Muscle layer of colon (tissue), 2 donors: ENCODE data around the gene ARHGEF39.

Experiments
- H3K27ac ChIP-seq: one replicate; pipeline ENCODE4 v1.7.0; 2013; ENCODE audit warnings: low read depth, mild to moderate bottlenecking, low read length, moderate library complexity
- H3K27me3 ChIP-seq, 2 donors: one replicate each; pipeline ENCODE4 v1.7.0; 2013; ENCODE audit warnings: low read length in 2 of 2, mild to moderate bottlenecking in 2 of 2; ENCODE audit not compliant: insufficient read depth in 2 of 2, control insufficient read depth in 1 of 2
- H3K36me3 ChIP-seq: one replicate; pipeline ENCODE4 v1.7.0; 2013; ENCODE audit warnings: mild to moderate bottlenecking, low read length; ENCODE audit not compliant: insufficient read depth
- H3K4me1 ChIP-seq: one replicate; pipeline ENCODE4 v1.7.0; 2013; ENCODE audit warnings: mild to moderate bottlenecking, low read length; ENCODE audit not compliant: insufficient read depth
- H3K4me3 ChIP-seq, 2 donors: one replicate each; pipeline ENCODE4 v1.7.0; 2013; ENCODE audit warnings: low read length in 2 of 2, low read depth in 1 of 2, mild to moderate bottlenecking in 1 of 2, moderate library complexity in 1 of 2
- H3K9ac ChIP-seq: one replicate; pipeline ENCODE4 v1.7.0; 2013; ENCODE audit warnings: low read length
- H3K9me3 ChIP-seq: one replicate; pipeline ENCODE4 v1.7.0; 2013; ENCODE audit warnings: mild to moderate bottlenecking, low read length
- donor health status: abdominal sarcoma.
- donor health status: Adenocarcinoma of cecum.

Gene ARHGEF39

DNA sequence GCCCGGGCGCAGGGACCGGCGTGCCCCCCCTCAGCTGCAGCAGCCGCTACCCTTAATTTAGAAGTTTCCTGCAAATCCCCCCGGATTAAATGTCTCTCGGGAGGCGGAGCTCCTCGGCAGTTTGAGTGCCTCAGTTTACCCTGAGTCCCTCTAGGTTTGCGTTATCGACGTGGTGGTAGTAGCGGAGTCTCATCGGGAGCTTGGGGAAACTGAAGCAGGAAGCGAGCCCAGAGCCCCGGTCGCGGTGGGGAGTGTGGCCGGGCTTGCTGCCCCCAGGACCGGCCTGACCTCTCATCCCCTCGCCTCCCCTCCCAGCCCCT lies 25.3 kb upstream of the ARHGEF39 start:
- Histone ChIP-seq H3K9ac (peak overlapping the region; percentile 68), H3K4me1 (peaks cover 18% of the 10 kb centered on the region), H3K27me3 (no peaks in the 10 kb centered on the region), H3K9me3 (no peaks in the 10 kb centered on the region), H3K27ac (peak overlapping the region; percentile 98), H3K36me3 (peaks cover 40% of the 10 kb centered on the region), H3K4me3 (peak overlapping the region; percentile 73 to 99)

DNA sequence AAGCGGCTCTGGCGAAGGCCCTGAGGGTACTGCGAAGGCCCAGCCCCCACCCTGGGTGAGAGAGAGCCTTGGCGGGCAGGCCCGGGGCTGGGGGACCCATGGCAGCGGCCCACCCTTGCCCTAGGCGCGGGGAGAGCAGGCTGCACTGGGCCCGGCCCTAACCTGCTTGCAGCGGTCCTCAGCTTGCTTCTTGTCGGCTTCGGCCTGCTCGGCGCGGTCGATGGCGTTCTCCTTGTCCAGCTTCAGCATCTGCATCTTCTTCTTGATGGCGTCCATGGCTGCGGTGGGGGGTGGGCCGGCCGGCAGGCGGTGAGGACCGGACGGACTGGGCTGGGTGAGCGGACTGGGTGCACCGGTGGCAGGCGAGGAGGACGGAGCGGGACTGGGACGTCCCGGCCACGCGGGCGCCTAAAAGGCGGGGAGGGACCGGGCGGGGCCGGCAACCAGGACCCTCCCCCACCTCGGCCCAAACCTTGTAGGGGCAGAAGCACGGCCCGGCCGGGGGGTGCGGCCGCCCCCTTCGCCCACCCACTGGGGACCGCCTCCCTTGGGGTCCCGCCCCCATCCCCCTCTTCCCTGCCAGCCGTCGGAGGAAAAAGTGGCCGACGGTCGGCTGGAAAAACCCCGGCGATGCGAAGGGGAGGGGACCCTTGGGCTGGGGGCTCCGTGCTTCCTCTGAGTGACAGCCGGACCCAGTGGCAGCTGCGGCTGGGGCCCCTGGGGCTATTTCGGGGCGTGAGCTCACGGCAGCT lies 24.7 kb upstream of the ARHGEF39 start, which contains the start of gene TPM2:
Gene TPM2, minus strand, starts transcription at position 384 of the 752 bp plus-strand sequence. Its CDS starts 108 bp downstream, at position 276.
- H3K27me3 ChIP-seq: no peaks in the 10 kb centered on the region
- H3K9me3 ChIP-seq: no peaks in the 10 kb centered on the region
- peak within 1 kb of the TSS; percentile 98 for H3K27ac ChIP-seq
- peak within 1 kb of the TSS; percentile 75 to 99 for H3K4me3 ChIP-seq
- H3K9ac ChIP-seq: peak within 1 kb of the TSS; percentile 95
- peaks cover 24% of the 10 kb centered on the region for H3K4me1 ChIP-seq
- H3K36me3 ChIP-seq: peaks cover 46% of the 10 kb centered on the region

DNA sequence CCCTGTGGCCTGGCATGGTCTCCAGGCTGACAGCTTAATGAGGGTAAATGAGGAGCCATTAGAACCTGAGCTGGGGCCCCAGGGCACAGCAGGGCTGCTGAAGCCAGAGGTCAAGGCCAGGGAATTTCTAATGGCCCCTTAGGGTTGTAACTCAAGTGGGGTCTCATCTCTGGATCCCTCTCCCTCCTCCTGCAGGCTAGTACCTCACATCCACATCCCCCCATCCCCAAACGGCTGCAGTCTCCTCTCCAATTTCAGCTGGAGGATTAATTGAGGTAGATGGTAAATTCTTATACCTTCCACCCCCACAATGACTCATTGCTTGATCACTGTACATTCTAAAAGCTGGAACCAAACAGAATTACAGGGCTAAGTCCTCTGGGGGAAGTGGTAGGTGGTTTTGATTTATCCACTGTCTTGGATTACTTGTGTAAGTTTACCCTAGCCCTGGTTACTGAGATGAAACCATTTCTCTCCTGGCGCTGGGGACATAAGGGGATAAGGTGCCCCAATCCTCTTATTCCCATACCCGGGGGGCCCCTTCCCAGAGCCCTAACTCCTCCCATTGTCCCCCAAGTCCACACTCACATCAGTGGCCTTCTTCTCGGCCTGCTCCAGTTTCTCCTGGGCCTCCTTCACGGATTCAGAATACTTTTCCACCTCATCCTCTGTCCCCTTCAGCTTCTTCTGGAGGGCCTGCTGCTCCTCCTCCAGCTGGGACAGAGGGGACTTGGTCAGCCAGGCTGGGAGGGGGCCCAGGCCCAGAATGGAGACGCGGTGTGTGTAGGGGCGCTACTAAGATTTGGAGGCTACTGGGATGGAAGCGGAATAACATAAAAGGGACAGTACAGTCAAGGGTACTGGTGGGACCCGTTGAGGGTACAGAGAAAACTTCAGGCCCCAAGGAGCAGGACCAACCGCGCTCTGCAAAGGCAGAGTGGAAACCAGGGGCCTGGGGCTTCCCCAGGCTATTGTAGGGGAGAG lies 23.9 kb upstream of the ARHGEF39 start:
- Histone ChIP-seq H3K4me1 (peaks cover 31% of the 10 kb centered on the region), H3K36me3 (peaks cover 54% of the 10 kb centered on the region), H3K27me3 (no peaks in the 10 kb centered on the region), H3K4me3 (peak overlapping the region; percentile 75 to 99), H3K9ac (peak overlapping the region; percentile 95), H3K9me3 (no peaks in the 10 kb centered on the region), H3K27ac (peak overlapping the region; percentile 98)

DNA sequence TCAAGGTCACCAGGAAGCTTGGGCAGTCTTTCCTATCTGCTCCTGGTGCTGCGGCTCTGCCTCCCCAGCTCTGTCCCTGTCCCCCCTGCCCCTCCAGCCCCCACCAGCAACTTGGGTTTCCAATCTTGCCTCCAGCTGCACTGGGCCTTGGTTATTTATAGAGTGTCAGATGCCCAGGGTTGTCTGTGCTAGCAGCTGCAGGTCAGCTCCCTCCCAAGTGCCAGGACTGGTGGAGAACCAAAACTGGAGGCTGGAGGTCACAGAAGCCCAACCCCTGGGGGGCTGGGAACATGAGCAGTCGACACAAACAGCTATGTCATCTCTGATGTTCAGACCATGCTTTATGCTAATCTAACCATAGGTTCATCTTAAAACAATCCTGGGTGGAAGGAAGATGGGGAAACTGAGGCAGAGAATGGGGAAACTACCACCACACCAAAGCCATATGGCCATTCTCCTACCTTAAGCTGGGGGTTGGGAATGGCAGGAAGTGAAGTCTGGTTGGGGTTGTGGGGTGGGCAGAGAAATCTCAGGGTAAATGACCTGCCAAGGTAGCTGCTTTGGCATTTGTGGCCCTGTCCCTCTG lies 23.1 kb upstream of the ARHGEF39 start:
- peaks cover 62% of the 10 kb centered on the region for H3K36me3 ChIP-seq
- H3K9me3 ChIP-seq: no peaks in the 10 kb centered on the region
- peak overlapping the region; percentile 75 to 99 for H3K4me3 ChIP-seq
- H3K9ac ChIP-seq: peak overlapping the region; percentile 95
- peak overlapping the region; percentile 98 for H3K27ac ChIP-seq
- H3K27me3 ChIP-seq: no peaks in the 10 kb centered on the region
- peaks cover 39% of the 10 kb centered on the region for H3K4me1 ChIP-seq

DNA sequence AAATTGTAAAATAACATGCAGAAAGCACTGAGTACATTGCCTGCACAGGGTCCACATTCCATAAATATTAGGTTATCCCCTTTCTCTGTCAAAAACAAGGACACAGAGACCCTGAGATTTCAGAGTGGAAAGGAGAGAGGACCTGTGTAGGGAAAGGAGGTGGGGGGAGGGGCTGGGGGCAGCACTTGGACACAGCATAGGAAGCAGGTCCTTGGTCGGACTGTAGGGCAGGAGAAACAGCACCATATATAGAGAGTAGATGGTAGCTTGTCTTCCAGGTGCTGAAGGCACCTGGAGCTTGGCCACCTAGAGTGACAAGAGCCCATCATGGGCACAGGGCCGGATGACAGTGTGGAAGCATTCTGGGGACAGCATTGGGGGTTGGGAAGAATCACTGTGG lies 22.3 kb upstream of the ARHGEF39 start:
- peak overlapping the region; percentile 98 for H3K27ac ChIP-seq
- H3K4me3 ChIP-seq: peak overlapping the region; percentile 75 to 99
- peak overlapping the region; percentile 95 for H3K9ac ChIP-seq
- H3K9me3 ChIP-seq: no peaks in the 10 kb centered on the region
- H3K27me3 ChIP-seq: no peaks in the 10 kb centered on the region
- peaks cover 70% of the 10 kb centered on the region for H3K36me3 ChIP-seq
- H3K4me1 ChIP-seq: peaks cover 45% of the 10 kb centered on the region

DNA sequence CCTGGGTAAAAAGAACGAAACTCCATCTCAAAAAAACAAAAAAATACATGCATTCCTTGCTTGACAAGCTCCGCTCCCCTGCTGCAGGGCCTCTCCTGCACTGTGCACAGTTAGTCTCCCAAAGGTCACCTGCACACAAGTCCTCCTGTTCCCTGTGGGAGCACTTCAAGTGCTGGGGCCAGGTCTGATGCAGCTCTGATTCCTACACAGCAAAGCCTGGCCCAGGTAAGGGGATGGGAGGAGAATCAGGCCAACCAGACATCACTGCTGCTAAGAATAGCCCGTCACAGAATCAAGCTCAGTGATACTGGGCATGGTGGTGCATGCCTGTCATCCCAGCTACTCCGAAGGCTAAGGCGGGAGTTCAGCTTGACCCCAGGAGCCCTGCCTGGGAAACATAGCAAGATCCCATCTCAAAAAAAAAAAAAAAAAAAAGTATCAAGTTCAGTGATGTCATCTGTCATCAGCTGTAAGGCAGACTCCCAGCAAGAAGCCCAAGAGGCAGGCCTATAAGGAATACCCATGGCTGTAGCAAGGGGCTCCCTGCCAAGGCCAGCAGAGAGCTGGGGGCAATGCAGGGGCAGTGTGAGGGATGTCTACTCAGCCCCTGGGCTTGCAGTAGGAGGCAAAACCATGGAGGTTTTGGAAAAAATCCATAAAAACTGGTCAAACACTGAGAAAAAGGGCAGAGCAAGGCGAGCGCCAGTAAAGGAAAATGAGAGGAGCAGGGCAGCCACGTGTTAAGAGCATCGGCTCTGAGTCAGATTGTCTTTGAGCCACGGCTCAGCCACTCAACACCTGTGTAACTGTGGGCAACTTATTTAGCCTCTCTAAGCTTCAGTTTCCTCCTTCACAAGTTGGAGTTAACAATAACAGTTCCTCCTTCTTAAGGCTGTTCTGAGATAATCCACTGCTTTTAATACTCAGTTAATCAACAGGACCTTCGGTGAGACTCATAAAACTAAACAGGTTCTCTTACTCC lies 21.5 kb upstream of the ARHGEF39 start:
- Histone ChIP-seq H3K9ac (peak overlapping the region; percentile 95), H3K4me3 (peak overlapping the region; percentile 75 to 99), H3K9me3 (no peaks in the 10 kb centered on the region), H3K27ac (peak overlapping the region; percentile 98), H3K4me1 (peaks cover 38% of the 10 kb centered on the region), H3K36me3 (peaks cover 78% of the 10 kb centered on the region), H3K27me3 (no peaks in the 10 kb centered on the region)

DNA sequence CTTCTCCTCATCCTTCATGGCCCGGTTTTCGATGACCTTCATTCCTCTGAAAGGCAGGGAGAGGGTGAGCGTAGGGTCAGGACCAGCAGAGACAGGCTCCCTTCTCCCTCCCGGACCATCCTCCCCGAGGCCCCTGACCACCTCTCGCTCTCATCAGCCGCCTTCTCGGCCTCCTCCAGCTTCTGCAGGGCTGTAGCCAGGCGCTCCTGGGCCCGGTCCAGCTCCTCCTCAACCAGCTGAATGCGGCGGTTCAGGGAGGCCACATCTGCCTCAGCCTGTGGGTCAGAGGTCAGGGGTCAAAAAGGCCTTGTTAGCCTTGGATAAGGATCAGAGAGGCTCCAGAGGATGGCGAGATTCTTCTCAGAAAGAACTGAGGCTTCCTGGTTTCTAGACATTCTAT lies 20.5 kb upstream of the ARHGEF39 start:
- Histone ChIP-seq H3K36me3 (peaks cover 78% of the 10 kb centered on the region), H3K4me3 (peak overlapping the region; percentile 48 to 75), H3K27ac (peak overlapping the region; percentile 98), H3K9ac (peak overlapping the region; percentile 77), H3K27me3 (no peaks in the 10 kb centered on the region), H3K9me3 (no peaks in the 10 kb centered on the region), H3K4me1 (peaks cover 42% of the 10 kb centered on the region)

DNA sequence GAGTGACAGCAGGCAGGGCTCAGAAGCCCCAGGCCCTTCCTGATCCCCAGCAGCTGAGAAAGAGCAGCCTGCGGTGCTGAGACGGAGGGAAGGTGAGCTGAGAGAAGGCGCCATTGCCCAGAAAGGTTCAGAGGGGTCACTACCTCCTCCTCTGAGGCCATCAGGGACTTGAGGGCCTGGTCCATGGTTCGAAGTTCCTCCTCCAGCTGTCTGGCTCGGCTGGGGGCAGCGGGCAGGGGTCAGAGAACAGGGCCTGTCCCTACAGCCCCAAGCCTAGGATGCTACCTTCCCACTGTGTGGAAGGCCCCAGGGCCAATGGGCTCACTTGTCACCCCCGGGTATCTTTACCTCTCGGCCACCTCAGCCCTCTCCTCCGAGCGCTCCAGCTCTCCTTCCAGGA lies 19.9 kb upstream of the ARHGEF39 start:
- Histone ChIP-seq H3K27ac (peak overlapping the region; percentile 98), H3K4me1 (peaks cover 47% of the 10 kb centered on the region), H3K9ac (peak overlapping the region; percentile 77), H3K27me3 (no peaks in the 10 kb centered on the region), H3K9me3 (no peaks in the 10 kb centered on the region), H3K36me3 (peaks cover 78% of the 10 kb centered on the region), H3K4me3 (peak overlapping the region; percentile 48 to 75)

DNA sequence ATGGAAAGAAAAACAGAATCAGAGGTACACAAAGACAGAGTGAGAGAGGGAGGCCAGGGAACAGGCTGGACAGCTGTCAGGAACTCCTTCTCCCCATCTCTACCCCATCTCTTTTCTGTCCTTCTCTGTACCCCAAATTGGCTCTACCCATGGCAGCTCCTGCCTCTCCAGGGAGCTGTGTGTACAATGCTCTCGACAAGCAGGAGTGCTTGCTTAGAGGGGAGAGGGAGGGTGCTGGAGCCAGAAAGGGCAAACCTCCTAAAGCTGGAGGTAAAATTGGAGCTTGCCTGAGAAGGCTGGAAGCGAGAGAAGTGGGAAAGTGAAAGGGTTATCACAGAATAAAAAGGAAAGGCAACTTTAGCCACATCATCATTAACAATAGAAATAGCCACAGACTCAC lies 18.3 kb upstream of the ARHGEF39 start:
- peaks cover 68% of the 10 kb centered on the region for H3K36me3 ChIP-seq

DNA sequence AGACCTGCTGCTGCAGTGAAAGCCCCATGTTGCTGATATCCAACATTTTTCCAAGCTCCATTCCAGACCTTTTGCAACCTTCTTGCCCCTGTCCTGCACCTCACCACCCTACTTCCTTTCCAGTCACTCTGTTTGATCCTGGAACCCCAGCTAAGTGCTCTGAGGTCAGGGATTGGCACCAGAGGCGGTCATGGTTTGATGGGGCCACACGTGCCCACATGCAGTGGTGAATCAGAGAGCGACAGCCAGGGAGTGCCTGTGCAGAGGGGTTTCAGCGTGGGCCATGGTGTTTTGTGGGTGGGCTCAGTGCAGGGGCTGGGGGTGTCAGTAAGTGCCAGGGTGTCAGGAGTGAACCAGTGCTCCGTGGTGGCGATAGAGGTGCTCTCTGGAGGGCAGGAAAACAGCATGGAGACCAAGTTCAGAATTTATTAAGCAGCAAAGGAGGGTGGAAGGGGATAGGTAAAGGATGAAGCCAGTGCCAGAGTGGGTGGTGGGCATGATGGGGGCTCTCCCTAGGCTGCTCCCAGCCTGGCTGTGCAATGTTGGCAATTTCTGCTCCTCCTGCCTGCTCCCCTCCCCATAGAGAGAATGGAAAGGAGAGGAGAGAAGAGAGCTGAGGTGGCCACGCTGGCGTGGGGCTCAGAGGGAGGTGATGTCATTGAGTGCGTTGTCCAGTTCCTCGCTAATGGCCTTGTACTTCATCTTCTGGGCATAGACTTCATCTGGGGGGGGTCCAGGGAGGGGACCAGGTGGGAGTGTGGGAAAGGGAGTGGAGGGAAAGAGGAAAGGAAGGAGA lies 17.7 kb upstream of the ARHGEF39 start:
- Histone ChIP-seq H3K27me3 (no peaks in the 10 kb centered on the region), H3K4me3 (peak overlapping the region in 1 of 2 donors; percentile 19), H3K9me3 (no peaks in the 10 kb centered on the region), H3K4me1 (peaks cover 47% of the 10 kb centered on the region), H3K36me3 (peaks cover 62% of the 10 kb centered on the region), H3K27ac (peak overlapping the region; percentile 67), H3K9ac (no peak overlapping the region)

More for the DNA sequence above, 18.3 kb upstream of the ARHGEF39 start:
- H3K4me3 ChIP-seq: peak overlapping the region in 1 of 2 donors; percentile 19
- peaks cover 47% of the 10 kb centered on the region for H3K4me1 ChIP-seq
- peak overlapping the region; percentile 77 for H3K9ac ChIP-seq
- peak overlapping the region; percentile 98 for H3K27ac ChIP-seq
- H3K27me3 ChIP-seq: no peaks in the 10 kb centered on the region
- H3K9me3 ChIP-seq: no peaks in the 10 kb centered on the region
